ENCODE measurements around the gene KSR2. TPM values are rescaled to one million over a fixed set of nuclear protein-coding genes. Genes with fewer than 3 reads are reported as not detected.

Gene KSR2
- total RNA-seq, 1 donor from 2014 or later, result 1.4 TPM

DNA sequence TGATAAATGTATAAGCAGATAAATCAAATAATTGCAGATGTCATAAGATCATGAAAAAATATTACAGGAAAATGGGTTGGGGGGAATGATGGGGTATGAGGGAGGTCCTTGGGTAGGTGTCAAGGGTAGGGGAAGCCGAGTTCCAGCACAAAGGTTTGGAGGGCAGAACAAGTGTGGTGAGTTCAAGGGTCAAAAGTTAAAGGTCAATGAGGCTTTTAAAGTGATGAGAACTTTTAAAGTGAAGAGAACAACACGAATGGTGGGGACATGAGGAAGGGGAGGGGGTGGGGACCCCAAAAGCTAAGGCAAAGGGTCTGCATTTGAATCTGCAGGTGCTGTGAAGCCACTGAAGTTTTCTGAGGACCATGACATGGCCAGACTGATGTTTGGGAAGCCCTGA is 406.8 kb downstream of the KSR2 start:
- no peaks in the 10 kb centered on the region for H3K9me3 ChIP-seq
- TF ChIP-seq, protein P1, sequence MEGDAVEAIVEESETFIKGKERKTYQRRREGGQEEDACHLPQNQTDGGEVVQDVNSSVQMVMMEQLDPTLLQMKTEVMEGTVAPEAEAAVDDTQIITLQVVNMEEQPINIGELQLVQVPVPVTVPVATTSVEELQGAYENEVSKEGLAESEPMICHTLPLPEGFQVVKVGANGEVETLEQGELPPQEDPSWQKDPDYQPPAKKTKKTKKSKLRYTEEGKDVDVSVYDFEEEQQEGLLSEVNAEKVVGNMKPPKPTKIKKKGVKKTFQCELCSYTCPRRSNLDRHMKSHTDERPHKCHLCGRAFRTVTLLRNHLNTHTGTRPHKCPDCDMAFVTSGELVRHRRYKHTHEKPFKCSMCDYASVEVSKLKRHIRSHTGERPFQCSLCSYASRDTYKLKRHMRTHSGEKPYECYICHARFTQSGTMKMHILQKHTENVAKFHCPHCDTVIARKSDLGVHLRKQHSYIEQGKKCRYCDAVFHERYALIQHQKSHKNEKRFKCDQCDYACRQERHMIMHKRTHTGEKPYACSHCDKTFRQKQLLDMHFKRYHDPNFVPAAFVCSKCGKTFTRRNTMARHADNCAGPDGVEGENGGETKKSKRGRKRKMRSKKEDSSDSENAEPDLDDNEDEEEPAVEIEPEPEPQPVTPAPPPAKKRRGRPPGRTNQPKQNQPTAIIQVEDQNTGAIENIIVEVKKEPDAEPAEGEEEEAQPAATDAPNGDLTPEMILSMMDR (IDR thresholded peaks at IDR 0.05), result no peak
- no peak overlapping the region for H3K4me3 ChIP-seq
- H3K36me3 ChIP-seq, result no peaks in the 10 kb centered on the region
- no peaks in the 10 kb centered on the region for H3K27me3 ChIP-seq
- H3K27ac ChIP-seq, result no peak overlapping the region
- no peak for DNase-seq
- no peaks in the 10 kb centered on the region for H3K4me1 ChIP-seq
- intact Hi-C loops (cut with DNase I), result no loop called here
- no peak for ATAC-seq

DNA sequence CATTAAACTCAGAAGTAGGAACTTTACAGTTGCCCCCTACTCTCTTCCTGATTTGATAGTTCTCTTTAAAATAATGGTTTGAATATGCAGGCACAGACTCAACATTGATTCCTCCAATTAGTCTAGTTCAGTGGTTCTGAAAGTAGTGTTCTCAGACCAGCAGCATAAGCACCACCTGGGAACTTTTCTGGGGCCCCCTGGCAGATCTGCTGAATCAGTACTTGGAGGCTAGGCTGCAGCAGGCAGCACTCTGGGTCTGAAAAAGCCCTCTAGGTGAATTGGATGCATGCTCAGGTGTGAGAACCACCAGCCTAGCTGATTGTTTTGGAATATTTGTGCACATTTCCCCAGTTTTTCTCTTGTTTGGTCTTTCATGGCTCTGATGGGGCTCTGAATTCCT is 408.8 kb downstream of the KSR2 start:
- Histone ChIP-seq H3K27ac (no peak overlapping the region), H3K9me3 (no peaks in the 10 kb centered on the region), H3K36me3 (no peaks in the 10 kb centered on the region), H3K4me1 (no peaks in the 10 kb centered on the region), H3K27me3 (no peaks in the 10 kb centered on the region), H3K4me3 (no peak overlapping the region)
- ATAC-seq (no peak), DNase-seq (no peak)
- intact Hi-C loops (cut with DNase I), result no loop called here
- TF ChIP-seq, protein P1 (IDR thresholded peaks at IDR 0.05), result no peak

DNA sequence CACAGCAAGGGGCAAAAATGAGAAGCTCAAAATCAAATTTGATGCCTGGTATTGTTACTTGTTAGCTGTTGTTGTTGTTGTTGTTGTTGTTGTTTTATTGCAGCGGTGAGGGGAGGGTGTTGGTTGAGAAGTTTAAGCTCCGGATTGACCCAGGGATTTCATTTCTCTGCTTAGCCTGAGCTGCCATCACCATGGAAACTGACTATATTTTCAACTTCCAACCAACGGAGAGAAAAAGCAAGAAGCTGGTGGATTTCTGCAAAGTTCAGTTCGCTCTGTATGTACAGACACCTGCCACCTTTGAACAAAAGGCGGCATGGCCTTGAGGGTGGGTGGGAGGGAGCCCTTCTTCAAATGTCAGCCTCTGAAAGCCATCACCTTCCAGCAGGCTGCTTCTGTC is 412.9 kb downstream of the KSR2 start:
- Histone ChIP-seq H3K4me3 (no peak overlapping the region), H3K9me3 (no peaks in the 10 kb centered on the region), H3K4me1 (no peaks in the 10 kb centered on the region), H3K27ac (no peak overlapping the region), H3K36me3 (no peaks in the 10 kb centered on the region), H3K27me3 (no peaks in the 10 kb centered on the region)
- intact Hi-C loops (cut with DNase I), result no loop called here
- TF ChIP-seq, protein P1 (IDR thresholded peaks at IDR 0.05), result no peak
- ATAC-seq, result no peak
- DNase-seq, result no peak

DNA sequence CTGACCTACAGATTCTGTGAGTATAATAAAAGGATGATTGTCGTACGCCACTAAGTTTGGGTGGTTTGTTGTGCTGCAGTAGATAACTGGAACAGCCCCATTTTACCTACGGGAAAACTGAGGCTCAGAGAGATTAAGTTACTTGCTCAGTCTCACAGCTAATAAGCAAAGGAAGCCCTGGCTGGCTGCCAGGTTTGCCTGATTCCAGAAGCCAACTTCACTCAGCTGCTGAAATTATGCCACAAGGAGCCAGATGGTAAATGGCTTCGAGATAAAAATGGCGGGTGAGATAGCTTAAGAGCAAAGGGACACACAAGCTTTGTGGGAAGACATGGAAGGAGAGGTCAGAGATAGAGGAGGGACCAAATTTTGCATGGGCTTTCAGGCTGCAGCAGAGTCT is 415.8 kb downstream of the KSR2 start:
- H3K9me3 ChIP-seq, result no peaks in the 10 kb centered on the region
- no peak for ATAC-seq
- H3K36me3 ChIP-seq, result no peaks in the 10 kb centered on the region
- H3K27ac ChIP-seq, result no peak overlapping the region
- no peak overlapping the region for H3K4me3 ChIP-seq
- intact Hi-C loops (cut with DNase I), result no loop called here
- no peaks in the 10 kb centered on the region for H3K4me1 ChIP-seq
- TF ChIP-seq, protein P1 (IDR thresholded peaks at IDR 0.05), result no peak
- DNase-seq, result no peak
- H3K27me3 ChIP-seq, result no peaks in the 10 kb centered on the region

DNA sequence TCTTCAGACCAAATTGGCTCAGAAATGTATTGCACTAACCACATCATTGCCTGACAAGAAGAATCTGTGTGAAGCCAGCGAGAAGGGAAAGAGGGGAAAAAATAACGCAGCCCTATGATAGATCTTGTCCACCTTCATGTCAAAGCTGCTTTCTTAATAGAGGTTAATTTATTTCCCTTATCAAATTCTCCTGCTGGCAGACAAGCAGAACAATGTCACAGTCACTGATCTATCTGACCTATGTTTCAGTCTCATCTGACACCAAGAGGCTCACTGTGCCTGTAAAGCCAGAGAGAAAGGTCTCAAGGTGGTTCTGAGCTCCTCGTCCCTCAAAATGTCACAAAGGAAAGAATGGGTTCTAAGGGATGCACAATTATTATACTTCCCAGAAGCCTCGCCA is 417.1 kb downstream of the KSR2 start:
- no peak overlapping the region for H3K4me3 ChIP-seq
- no peaks in the 10 kb centered on the region for H3K36me3 ChIP-seq
- H3K4me1 ChIP-seq, result no peaks in the 10 kb centered on the region
- no peaks in the 10 kb centered on the region for H3K27me3 ChIP-seq
- TF ChIP-seq, protein P1 (IDR thresholded peaks at IDR 0.05), result no peak
- no peak for DNase-seq
- intact Hi-C loops (cut with DNase I), result no loop called here
- H3K9me3 ChIP-seq, result no peaks in the 10 kb centered on the region
- ATAC-seq, result no peak
- no peak overlapping the region for H3K27ac ChIP-seq

DNA sequence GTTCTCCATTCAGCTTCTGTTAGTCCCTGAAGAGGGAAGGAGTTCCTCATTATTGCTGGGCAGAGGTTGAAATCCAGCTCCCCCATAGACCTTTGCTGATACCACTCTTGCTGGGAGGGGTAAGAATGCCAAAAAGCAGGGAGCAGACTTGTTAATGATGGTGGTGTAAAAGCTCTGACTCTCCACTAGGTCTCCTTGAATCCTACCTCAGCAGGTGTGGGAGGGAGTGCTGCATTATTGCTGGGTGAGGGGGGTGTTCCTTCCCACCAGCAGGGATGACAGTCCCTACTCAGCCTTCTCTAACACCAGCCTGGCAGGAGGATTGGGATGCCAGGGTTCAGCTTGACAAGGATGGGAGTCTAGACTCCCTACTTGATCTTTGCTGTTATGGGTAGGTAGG is 421.6 kb downstream of the KSR2 start:
- Histone ChIP-seq H3K27ac (no peak overlapping the region), H3K27me3 (no peaks in the 10 kb centered on the region), H3K9me3 (no peaks in the 10 kb centered on the region), H3K36me3 (no peaks in the 10 kb centered on the region), H3K4me1 (no peaks in the 10 kb centered on the region), H3K4me3 (no peak overlapping the region)
- ATAC-seq (no peak), DNase-seq (no peak)
- TF ChIP-seq, protein P1 (IDR thresholded peaks at IDR 0.05), result no peak
- intact Hi-C loops (cut with DNase I), result no loop called here

Measured in upper lobe of right lung (tissue), 1 donor.